Smooth muscle cell (in vitro differentiated cells): ENCODE results near the gene CGREF1. TPM values are rescaled to one million over a fixed set of nuclear protein-coding genes. Genes with fewer than 3 reads are reported as not detected.

ENCODE experiments used
- DNase-seq: peaks from one replicate; lab custom pipeline; 2025; ENCODE audit not compliant: unreplicated experiment; lab: John Stamatoyannopoulos, UW
- H2AFZ ChIP-seq: fragments of 200-600 bp; sonication (generic); 2 replicates; pipeline ENCODE4 v1.6.0; 2016; ENCODE audit warnings: antibody characterized with exemption, low read depth, mild to moderate bottlenecking
- H3F3A ChIP-seq: fragments of 200-600 bp; sonication (generic); 2 replicates; pipeline ENCODE4 v1.6.0; 2017; ENCODE audit warnings: antibody characterized with exemption, low read depth
- H3K27ac ChIP-seq: fragments of 200-600 bp; sonication (generic); 2 replicates; pipeline ENCODE4 v1.5.1; 2016; ENCODE audit warnings: low read depth, mild to moderate bottlenecking
- H3K27me3 ChIP-seq: fragments of 200-600 bp; sonication (generic); 2 replicates; pipeline ENCODE4 v1.6.1; 2016; ENCODE audit warnings: low read depth, mild to moderate bottlenecking
- H3K36me3 ChIP-seq: fragments of 200-600 bp; sonication (generic); 2 replicates; pipeline ENCODE4 v1.5.1; 2016; ENCODE audit warnings: low read depth
- H3K4me1 ChIP-seq: fragments of 200-600 bp; sonication (generic); 2 replicates; pipeline ENCODE4 v1.5.1; 2016; ENCODE audit warnings: low read depth
- H3K4me2 ChIP-seq: fragments of 200-600 bp; sonication (generic); 2 replicates; pipeline ENCODE4 v1.6.0; 2016; ENCODE audit warnings: mild to moderate bottlenecking
- H3K4me3 ChIP-seq: fragments of 200-600 bp; sonication (generic); 2 replicates; pipeline ENCODE4 v1.5.1; 2016; ENCODE audit warnings: mild to moderate bottlenecking
- H3K79me2 ChIP-seq: fragments of 200-600 bp; sonication (generic); 2 replicates; pipeline ENCODE4 v1.6.0; 2016; ENCODE audit warnings: low read depth, mild to moderate bottlenecking
- H3K9ac ChIP-seq: fragments of 200-600 bp; sonication (generic); 2 replicates; pipeline ENCODE4 v1.6.0; 2016; ENCODE audit warnings: low read depth
- H3K9me3 ChIP-seq: fragments of 200-600 bp; sonication (generic); replicated peaks from 2 replicates; pipeline ENCODE4 v1.5.1; 2016; ENCODE audit warnings: low read depth
- H4K20me1 ChIP-seq: fragments of 200-600 bp; sonication (generic); 2 replicates; pipeline ENCODE4 v1.6.0; 2016; ENCODE audit warnings: low read depth
- WGBS: methylation state at CpG from one replicate; pipeline ENCODE4 v1.1.7; 2016; ENCODE audit warnings: low lambda C conversion rate; 5-methylcytosine and 5-hydroxymethylcytosine counted together
- polyA plus RNA-seq: library from polyadenylated mRNA; unstranded; fragments of >200 nt; fragmentation: Nextera tagmentation; extraction: Ambion mirVana; gene quantifications from 2 replicates; pipeline ENCODE4 v1.2.1, GENCODE V29; 2016
- total RNA-seq: library from RNA; depleted of rRNA; stranded (reverse); fragments of >200 nt; gene quantifications from 2 replicates; pipeline ENCODE4 v1.2.3, GENCODE V29; 2014
- TF ChIP-seq, protein P1 (sequence below): fragments of 200-600 bp; sonication (generic); IDR thresholded peaks from 2 replicates; pipeline ENCODE4 v1.5.1; 2017; ENCODE audit warnings: borderline replicate concordance, mild to moderate bottlenecking, antibody characterized with exemption; ENCODE audit not compliant: insufficient read depth, poor library complexity, severe bottlenecking

The CGREF1 gene
- total and polyA plus RNA-seq, 2 experiments from 2014 or later, result 0.85 TPM; not detected in 1

DNA sequence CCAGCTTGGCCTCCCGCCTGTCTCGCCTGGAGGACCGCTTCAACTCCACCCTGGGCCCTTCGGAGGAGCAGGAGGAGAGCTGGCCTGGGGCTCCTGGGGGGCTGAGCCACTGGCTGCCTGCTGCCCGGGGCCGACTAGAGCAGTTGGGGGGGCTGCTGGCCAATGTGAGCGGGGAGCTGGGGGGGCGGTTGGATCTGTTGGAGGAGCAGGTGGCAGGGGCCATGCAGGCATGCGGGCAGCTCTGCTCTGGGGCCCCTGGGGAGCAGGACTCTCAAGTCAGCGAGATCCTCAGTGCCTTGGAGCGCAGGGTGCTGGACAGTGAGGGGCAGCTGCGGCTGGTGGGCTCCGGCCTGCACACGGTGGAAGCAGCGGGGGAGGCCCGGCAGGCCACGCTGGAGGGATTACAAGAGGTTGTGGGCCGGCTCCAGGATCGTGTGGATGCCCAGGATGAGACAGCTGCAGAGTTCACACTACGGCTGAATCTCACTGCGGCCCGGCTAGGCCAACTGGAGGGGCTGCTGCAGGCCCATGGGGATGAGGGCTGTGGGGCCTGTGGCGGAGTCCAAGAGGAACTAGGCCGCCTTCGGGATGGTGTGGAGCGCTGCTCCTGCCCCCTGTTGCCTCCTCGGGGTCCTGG is 36.0 kb downstream of the CGREF1 start:
- peaks cover 22% of the 10 kb centered on the region for H3F3A ChIP-seq
- TF ChIP-seq, protein P1, sequence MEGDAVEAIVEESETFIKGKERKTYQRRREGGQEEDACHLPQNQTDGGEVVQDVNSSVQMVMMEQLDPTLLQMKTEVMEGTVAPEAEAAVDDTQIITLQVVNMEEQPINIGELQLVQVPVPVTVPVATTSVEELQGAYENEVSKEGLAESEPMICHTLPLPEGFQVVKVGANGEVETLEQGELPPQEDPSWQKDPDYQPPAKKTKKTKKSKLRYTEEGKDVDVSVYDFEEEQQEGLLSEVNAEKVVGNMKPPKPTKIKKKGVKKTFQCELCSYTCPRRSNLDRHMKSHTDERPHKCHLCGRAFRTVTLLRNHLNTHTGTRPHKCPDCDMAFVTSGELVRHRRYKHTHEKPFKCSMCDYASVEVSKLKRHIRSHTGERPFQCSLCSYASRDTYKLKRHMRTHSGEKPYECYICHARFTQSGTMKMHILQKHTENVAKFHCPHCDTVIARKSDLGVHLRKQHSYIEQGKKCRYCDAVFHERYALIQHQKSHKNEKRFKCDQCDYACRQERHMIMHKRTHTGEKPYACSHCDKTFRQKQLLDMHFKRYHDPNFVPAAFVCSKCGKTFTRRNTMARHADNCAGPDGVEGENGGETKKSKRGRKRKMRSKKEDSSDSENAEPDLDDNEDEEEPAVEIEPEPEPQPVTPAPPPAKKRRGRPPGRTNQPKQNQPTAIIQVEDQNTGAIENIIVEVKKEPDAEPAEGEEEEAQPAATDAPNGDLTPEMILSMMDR, result no peak
- H2AFZ ChIP-seq, result no peak overlapping the region

DNA sequence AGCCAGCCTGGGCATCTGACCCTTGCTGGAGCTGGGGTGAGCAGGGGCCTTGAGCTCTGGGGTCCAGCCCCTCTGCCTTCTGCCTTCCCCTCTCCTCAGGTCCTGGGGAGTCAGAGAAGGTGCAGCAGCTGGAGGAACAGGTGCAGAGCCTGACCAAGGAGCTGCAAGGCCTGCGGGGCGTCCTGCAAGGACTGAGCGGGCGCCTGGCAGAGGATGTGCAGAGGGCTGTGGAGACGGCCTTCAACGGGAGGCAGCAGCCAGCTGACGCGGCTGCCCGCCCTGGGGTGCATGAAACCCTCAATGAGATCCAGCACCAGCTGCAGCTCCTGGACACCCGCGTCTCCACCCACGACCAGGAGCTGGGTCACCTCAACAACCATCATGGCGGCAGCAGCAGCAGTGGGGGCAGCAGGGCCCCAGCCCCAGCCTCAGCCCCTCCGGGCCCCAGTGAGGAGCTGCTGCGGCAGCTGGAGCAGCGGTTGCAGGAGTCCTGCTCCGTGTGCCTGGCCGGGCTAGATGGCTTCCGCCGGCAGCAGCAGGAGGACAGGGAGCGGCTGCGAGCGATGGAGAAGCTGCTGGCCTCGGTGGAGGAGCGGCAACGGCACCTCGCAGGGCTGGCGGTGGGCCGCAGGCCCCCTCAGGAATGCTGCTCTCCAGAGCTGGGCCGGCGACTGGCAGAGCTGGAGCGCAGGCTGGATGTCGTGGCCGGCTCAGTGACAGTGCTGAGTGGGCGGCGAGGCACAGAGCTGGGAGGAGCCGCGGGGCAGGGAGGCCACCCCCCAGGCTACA is 36.8 kb downstream of the CGREF1 start:
- H3K4me1 ChIP-seq, result peaks cover 22% of the 10 kb centered on the region
- WGBS, result 84% methylated on average over 33 of the region's 38 CpGs

More for the DNA sequence above, 36.0 kb downstream of the CGREF1 start:
- no peaks in the 10 kb centered on the region for H3K9me3 ChIP-seq
- no peak for DNase-seq
- no peak overlapping the region for H3K9ac ChIP-seq
- H3K79me2 ChIP-seq, result peaks cover 23% of the 10 kb centered on the region
- H3K4me2 ChIP-seq, result no peak overlapping the region
- peaks cover 33% of the 10 kb centered on the region for H4K20me1 ChIP-seq
- H3K27me3 ChIP-seq, result no peaks in the 10 kb centered on the region
- H3K4me1 ChIP-seq, result peaks cover 22% of the 10 kb centered on the region
- H3K36me3 ChIP-seq, result no peaks in the 10 kb centered on the region
- no peak overlapping the region for H3K27ac ChIP-seq
- WGBS, result 90% methylated on average over 26 of the region's 27 CpGs
- no peak overlapping the region for H3K4me3 ChIP-seq

DNA sequence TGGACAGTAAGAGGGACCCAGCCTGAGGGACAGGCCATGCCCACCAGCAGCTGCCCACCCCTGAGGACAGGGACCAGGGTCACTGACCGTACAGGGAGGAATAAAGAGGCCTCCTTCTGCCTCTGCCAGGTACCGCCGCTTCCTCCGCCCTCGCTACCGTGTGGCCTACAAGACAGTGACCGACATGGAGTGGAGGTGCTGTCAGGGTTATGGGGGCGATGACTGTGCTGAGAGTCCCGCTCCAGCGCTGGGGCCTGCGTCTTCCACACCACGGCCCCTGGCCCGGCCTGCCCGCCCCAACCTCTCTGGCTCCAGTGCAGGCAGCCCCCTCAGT is 38.4 kb downstream of the CGREF1 start:
- H4K20me1 ChIP-seq, result peaks cover 33% of the 10 kb centered on the region
- H3K79me2 ChIP-seq, result peaks cover 23% of the 10 kb centered on the region
- peaks cover 34% of the 10 kb centered on the region for H3F3A ChIP-seq
- no peaks in the 10 kb centered on the region for H3K36me3 ChIP-seq
- peak overlapping the region; percentile 59 for H3K4me3 ChIP-seq
- H3K9me3 ChIP-seq, result no peaks in the 10 kb centered on the region
- no peaks in the 10 kb centered on the region for H3K27me3 ChIP-seq
- H2AFZ ChIP-seq, result no peak overlapping the region
- TF ChIP-seq, protein P1, result no peak
- peaks cover 18% of the 10 kb centered on the region for H3K4me1 ChIP-seq
- H3K27ac ChIP-seq, result peak overlapping the region; percentile 89
- H3K4me2 ChIP-seq, result peak overlapping the region; percentile 93
- 95% methylated on average over 14 of the region's 14 CpGs for WGBS
- H3K9ac ChIP-seq, result peak overlapping the region; percentile 66
- no peak for DNase-seq

More for the DNA sequence above, 36.8 kb downstream of the CGREF1 start:
- no peak for DNase-seq
- H3F3A ChIP-seq, result peaks cover 24% of the 10 kb centered on the region
- H4K20me1 ChIP-seq, result peaks cover 33% of the 10 kb centered on the region
- no peaks in the 10 kb centered on the region for H3K36me3 ChIP-seq
- peaks cover 23% of the 10 kb centered on the region for H3K79me2 ChIP-seq
- H3K9ac ChIP-seq, result no peak overlapping the region
- no peaks in the 10 kb centered on the region for H3K9me3 ChIP-seq
- no peak overlapping the region for H3K4me3 ChIP-seq
- TF ChIP-seq, protein P1, result no peak
- no peak overlapping the region for H3K4me2 ChIP-seq
- no peak overlapping the region for H2AFZ ChIP-seq
- H3K27me3 ChIP-seq, result no peaks in the 10 kb centered on the region
- no peak overlapping the region for H3K27ac ChIP-seq
